ENCODE data around the gene NKPD1. TPM values are rescaled to one million over a fixed set of nuclear protein-coding genes. Genes with fewer than 3 reads are reported as not detected.

Gene NKPD1
- total and polyA plus RNA-seq, 2 experiments from 2014 or later, result 0.11 TPM; not detected in 1

DNA sequence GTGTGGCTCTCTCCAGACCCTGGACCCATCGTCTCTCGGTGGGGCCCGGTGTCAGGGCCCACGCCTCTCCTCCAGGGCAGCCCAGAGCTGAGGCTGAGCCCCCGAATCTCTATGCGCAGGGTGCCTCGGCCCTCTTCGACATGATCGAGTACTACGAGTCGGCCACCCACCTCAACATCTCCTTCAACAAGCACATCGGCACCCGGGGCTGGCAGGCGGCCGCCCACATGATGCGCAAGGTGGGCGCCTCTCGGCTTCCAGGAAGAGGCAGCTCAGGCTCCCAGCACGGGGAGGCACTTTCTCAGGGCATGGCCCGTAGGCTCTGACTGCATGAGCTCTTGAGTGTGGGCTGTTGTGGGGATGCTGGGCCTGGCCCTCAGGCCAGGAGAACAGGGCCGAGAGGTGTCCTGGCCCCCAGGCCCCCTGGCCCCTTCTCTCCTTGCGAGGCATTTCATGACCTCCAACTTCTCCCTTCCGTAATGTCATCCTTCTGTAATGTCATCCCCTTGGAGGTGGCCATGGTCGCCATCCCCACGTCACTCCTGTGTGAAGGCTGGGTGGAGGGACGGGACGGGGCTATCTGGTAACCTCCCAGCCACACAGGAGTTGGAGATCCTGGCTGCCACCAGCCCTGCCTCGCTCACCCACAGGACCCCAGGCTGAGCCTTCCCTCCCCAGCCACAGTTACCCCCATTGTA, 19.4 kb downstream of the NKPD1 start:
- Histone ChIP-seq H2AFZ (no peak overlapping the region), H3K4me3 (no peak overlapping the region), H3K4me1 (ENCODE audit: insufficient read depth) (no peaks in the 10 kb centered on the region), H3K9me2 (ENCODE audit: insufficient read depth) (no peaks in the 10 kb centered on the region), H3K9me3 (ENCODE audit: low read depth) (no peaks in the 10 kb centered on the region), H3K27me3 (replicated peaks; ENCODE audit: insufficient read depth) (no peaks in the 10 kb centered on the region), H3K9ac (no peak overlapping the region), H3F3A (ENCODE audit: insufficient read depth) (no peaks in the 10 kb centered on the region), H3K4me2 (ENCODE audit: unreplicated experiment) (no peak overlapping the region), H4K20me1 (ENCODE audit: insufficient read depth) (no peaks in the 10 kb centered on the region), H3K36me3 (ENCODE audit: low read depth) (no peaks in the 10 kb centered on the region), H3K79me2 (ENCODE audit: insufficient read depth) (peaks cover 4% of the 10 kb centered on the region; the same call in 1 of the 2 replicates), H3K27ac (no peak overlapping the region)
- no peak for DNase-seq
- TF ChIP-seq EZH2phosphoT487 (IDR thresholded peaks at IDR 0.05; ENCODE audit: insufficient read depth, low read depth) (no peak), EZH2 (IDR thresholded peaks at IDR 0.05; ENCODE audit: insufficient read depth, poor library complexity, severe bottlenecking) (no peak)
- in situ Hi-C loops (cut with MboI), result no loop called here
- 95 to 98% methylated on average over 22 to 27 of the region's 28 CpGs for WGBS, 2 experiments (ENCODE audit: low coverage in 1 of 2, low lambda C conversion rate in 2 of 2, missing lambda C conversion rate in 2 of 2)

GRCh38 chr19:45140533-45140932, 20.2 kb downstream of the NKPD1 start:
- Histone ChIP-seq H3K4me1 (ENCODE audit: insufficient read depth) (no peaks in the 10 kb centered on the region), H3K9me3 (ENCODE audit: low read depth) (no peaks in the 10 kb centered on the region), H3K4me2 (ENCODE audit: unreplicated experiment) (no peak overlapping the region), H2AFZ (no peak overlapping the region), H3K36me3 (ENCODE audit: low read depth) (no peaks in the 10 kb centered on the region), H3K27me3 (replicated peaks; ENCODE audit: insufficient read depth) (no peaks in the 10 kb centered on the region), H3F3A (ENCODE audit: insufficient read depth) (no peaks in the 10 kb centered on the region), H3K79me2 (ENCODE audit: insufficient read depth) (peaks cover 12% of the 10 kb centered on the region), H3K9me2 (ENCODE audit: insufficient read depth) (no peaks in the 10 kb centered on the region), H3K4me3 (no peak overlapping the region), H3K27ac (no peak overlapping the region), H3K9ac (no peak overlapping the region), H4K20me1 (ENCODE audit: insufficient read depth) (no peaks in the 10 kb centered on the region)
- in situ Hi-C loops (cut with MboI), result no loop called here
- TF ChIP-seq EZH2 (IDR thresholded peaks at IDR 0.05; ENCODE audit: insufficient read depth, poor library complexity, severe bottlenecking), result no peak
- TF ChIP-seq EZH2phosphoT487 (IDR thresholded peaks at IDR 0.05; ENCODE audit: insufficient read depth, low read depth), result no peak
- DNase-seq, result no peak
- WGBS, 2 experiments (ENCODE audit: low coverage in 1 of 2, low lambda C conversion rate in 2 of 2, missing lambda C conversion rate in 2 of 2), result 87% methylated on average over 11 of the region's 11 CpGs

GRCh38 chr19:45140144-45140503, 20.7 kb downstream of the NKPD1 start:
- no peaks in the 10 kb centered on the region for H4K20me1 ChIP-seq (ENCODE audit: insufficient read depth)
- WGBS, 2 experiments (ENCODE audit: low coverage in 1 of 2, low lambda C conversion rate in 2 of 2, missing lambda C conversion rate in 2 of 2), result 99 to 100% methylated on average over 8 of the region's 8 CpGs
- in situ Hi-C loops (cut with MboI), result no loop called here
- peaks cover 17% of the 10 kb centered on the region for H3K79me2 ChIP-seq (ENCODE audit: insufficient read depth)
- no peaks in the 10 kb centered on the region for H3K9me3 ChIP-seq (ENCODE audit: low read depth)
- H3K4me1 ChIP-seq (ENCODE audit: insufficient read depth), result no peaks in the 10 kb centered on the region
- no peak overlapping the region for H3K27ac ChIP-seq
- no peaks in the 10 kb centered on the region for H3K36me3 ChIP-seq (ENCODE audit: low read depth)
- H3K27me3 ChIP-seq (replicated peaks; ENCODE audit: insufficient read depth), result no peaks in the 10 kb centered on the region
- DNase-seq, result no peak
- H3F3A ChIP-seq (ENCODE audit: insufficient read depth), result no peaks in the 10 kb centered on the region
- H2AFZ ChIP-seq, result no peak overlapping the region
- no peak for TF ChIP-seq EZH2phosphoT487 (IDR thresholded peaks at IDR 0.05; ENCODE audit: insufficient read depth, low read depth)
- TF ChIP-seq EZH2 (IDR thresholded peaks at IDR 0.05; ENCODE audit: insufficient read depth, poor library complexity, severe bottlenecking), result no peak
- no peak overlapping the region for H3K9ac ChIP-seq
- no peak overlapping the region for H3K4me3 ChIP-seq
- no peak overlapping the region for H3K4me2 ChIP-seq (ENCODE audit: unreplicated experiment)
- no peaks in the 10 kb centered on the region for H3K9me2 ChIP-seq (ENCODE audit: insufficient read depth)

- Histone ChIP-seq H3K4me3 (no peak overlapping the region), H3K36me3 (ENCODE audit: low read depth) (no peaks in the 10 kb centered on the region), H3K9me2 (ENCODE audit: insufficient read depth) (no peaks in the 10 kb centered on the region), H3K27ac (no peak overlapping the region), H3F3A (ENCODE audit: insufficient read depth) (no peaks in the 10 kb centered on the region), H3K9me3 (ENCODE audit: low read depth) (no peaks in the 10 kb centered on the region), H3K4me1 (ENCODE audit: insufficient read depth) (no peaks in the 10 kb centered on the region), H4K20me1 (ENCODE audit: insufficient read depth) (no peaks in the 10 kb centered on the region), H3K79me2 (ENCODE audit: insufficient read depth) (peaks cover 22% of the 10 kb centered on the region), H3K4me2 (ENCODE audit: unreplicated experiment) (no peak overlapping the region), H3K27me3 (replicated peaks; ENCODE audit: insufficient read depth) (no peaks in the 10 kb centered on the region), H3K9ac (no peak overlapping the region), H2AFZ (no peak overlapping the region)
- in situ Hi-C loops (cut with MboI), result no loop called here
- no peak for DNase-seq
- 94% methylated on average over 22 of the region's 24 CpGs for WGBS, 2 experiments (ENCODE audit: low coverage in 1 of 2, low lambda C conversion rate in 2 of 2, missing lambda C conversion rate in 2 of 2)
- TF ChIP-seq EZH2phosphoT487 (IDR thresholded peaks at IDR 0.05; ENCODE audit: insufficient read depth, low read depth), result no peak
- TF ChIP-seq EZH2 (IDR thresholded peaks at IDR 0.05; ENCODE audit: insufficient read depth, poor library complexity, severe bottlenecking), result no peak
These were observed 21.3 kb downstream of the NKPD1 start for GRCh38 chr19:45139286-45140143.

All from GM23248 (cell line).